ENCODE results near the gene KHDC1. TPM values are rescaled to one million over a fixed set of nuclear protein-coding genes. Genes with fewer than 3 reads are reported as not detected.

Gene KHDC1
- total RNA-seq, 1 experiment from 2014 or later = 2.8 TPM

Small RNAs within 50 kb of the gene (small RNA-seq; reads per million reads assigned to genes)
- gene RPSAP41 = 0 reads per million in 2 experiments

Other genes with a start within 250 kb of the KHDC1 start
- gene KHDC1L, start 37.7 kb downstream of the KHDC1 start, total RNA-seq (2014; rRNA removed; shearing (Covaris generic)) = not detected in 2 replicates
- not detected in 2 replicates for gene DPPA5, start 91.1 kb upstream of the KHDC1 start, total RNA-seq (2014; rRNA removed; shearing (Covaris generic))
- gene KHDC3L, start 99.5 kb upstream of the KHDC1 start, total RNA-seq (2014; rRNA removed; shearing (Covaris generic)) = not detected in 2 replicates
- gene OOEP, start 106.7 kb upstream of the KHDC1 start, total RNA-seq (2014; rRNA removed; shearing (Covaris generic)) = not detected in 2 replicates
- not detected in 2 replicates for gene DDX43, start 131.6 kb upstream of the KHDC1 start, total RNA-seq (2014; rRNA removed; shearing (Covaris generic))
- gene CGAS, start 189.1 kb upstream of the KHDC1 start, total RNA-seq (2014; rRNA removed; shearing (Covaris generic)) = 12.4 and 12.6 TPM in 2 replicates
- gene MTO1, start 198.5 kb upstream of the KHDC1 start, total RNA-seq (2014; rRNA removed; shearing (Covaris generic)) = 41.9 and 50.7 TPM in 2 replicates